ENCODE measurements around the gene IVL. TPM values are rescaled to one million over a fixed set of nuclear protein-coding genes. Genes with fewer than 3 reads are reported as not detected.

Gene IVL
- polyA plus RNA-seq, 1 donor from 2014 or later: not detected

DNA sequence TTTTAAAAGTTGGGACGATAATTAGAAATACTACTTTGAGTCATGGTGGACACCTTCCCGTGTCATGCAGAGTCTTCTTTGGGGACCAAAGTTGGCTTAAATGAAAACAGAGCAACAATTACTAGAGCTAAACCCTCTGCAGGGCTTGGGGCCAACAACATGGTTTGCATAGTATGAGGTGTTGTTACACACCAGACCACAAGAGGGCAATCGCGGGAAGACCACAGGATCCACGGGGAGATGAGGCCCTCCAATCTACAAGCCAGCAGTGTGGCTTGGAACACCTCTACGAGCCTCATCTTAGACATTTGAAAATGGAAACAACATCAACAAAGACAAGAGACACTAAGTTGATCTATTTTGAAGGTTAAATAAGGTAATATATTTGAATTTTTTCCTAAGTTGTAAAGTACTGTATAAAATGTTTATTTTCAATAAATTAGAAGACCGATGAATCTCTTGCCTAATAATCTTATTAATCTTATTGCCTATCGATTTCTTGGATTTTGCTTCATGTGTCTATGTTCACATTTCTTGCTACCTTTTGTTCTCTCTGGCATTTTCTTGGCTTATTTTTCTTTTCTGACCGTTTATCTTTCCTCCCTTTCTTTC, 38.4 kb upstream of the IVL start:
- no peak overlapping the region for H3K4me2 ChIP-seq (ENCODE audit: low read length)
- H3K27ac ChIP-seq (ENCODE audit: low read length): no peak overlapping the region
- no peak overlapping the region for H3K4me3 ChIP-seq (ENCODE audit: low read length)
- TF ChIP-seq RAD21 (conservative IDR thresholded peaks at IDR 0.05): peak; percentile 63
- TF ChIP-seq EZH2 (IDR thresholded peaks at IDR 0.05; ENCODE audit: borderline replicate concordance, insufficient read depth, low read length, poor library complexity, severe bottlenecking): no peak
- TF ChIP-seq, protein P1, sequence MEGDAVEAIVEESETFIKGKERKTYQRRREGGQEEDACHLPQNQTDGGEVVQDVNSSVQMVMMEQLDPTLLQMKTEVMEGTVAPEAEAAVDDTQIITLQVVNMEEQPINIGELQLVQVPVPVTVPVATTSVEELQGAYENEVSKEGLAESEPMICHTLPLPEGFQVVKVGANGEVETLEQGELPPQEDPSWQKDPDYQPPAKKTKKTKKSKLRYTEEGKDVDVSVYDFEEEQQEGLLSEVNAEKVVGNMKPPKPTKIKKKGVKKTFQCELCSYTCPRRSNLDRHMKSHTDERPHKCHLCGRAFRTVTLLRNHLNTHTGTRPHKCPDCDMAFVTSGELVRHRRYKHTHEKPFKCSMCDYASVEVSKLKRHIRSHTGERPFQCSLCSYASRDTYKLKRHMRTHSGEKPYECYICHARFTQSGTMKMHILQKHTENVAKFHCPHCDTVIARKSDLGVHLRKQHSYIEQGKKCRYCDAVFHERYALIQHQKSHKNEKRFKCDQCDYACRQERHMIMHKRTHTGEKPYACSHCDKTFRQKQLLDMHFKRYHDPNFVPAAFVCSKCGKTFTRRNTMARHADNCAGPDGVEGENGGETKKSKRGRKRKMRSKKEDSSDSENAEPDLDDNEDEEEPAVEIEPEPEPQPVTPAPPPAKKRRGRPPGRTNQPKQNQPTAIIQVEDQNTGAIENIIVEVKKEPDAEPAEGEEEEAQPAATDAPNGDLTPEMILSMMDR (IDR thresholded peaks at IDR 0.05; ENCODE audit: poor library complexity, severe bottlenecking): peak; percentile 66
- TF ChIP-seq SMC3 (conservative IDR thresholded peaks at IDR 0.05; ENCODE audit: poor library complexity): peak; percentile 67
- no peaks in the 10 kb centered on the region for H4K20me1 ChIP-seq (ENCODE audit: insufficient read depth)
- H3K9ac ChIP-seq (ENCODE audit: low read length): no peak overlapping the region
- H3F3A ChIP-seq (ENCODE audit: insufficient read depth, low read length, poor library complexity, severe bottlenecking): no peaks in the 10 kb centered on the region
- H3K9me2 ChIP-seq (ENCODE audit: insufficient read depth, low read length): no peaks in the 10 kb centered on the region
- H3K9me3 ChIP-seq (ENCODE audit: low read length): no peaks in the 10 kb centered on the region
- H3K79me2 ChIP-seq (replicated peaks; ENCODE audit: insufficient read depth, low read length): no peaks in the 10 kb centered on the region
- H3K27me3 ChIP-seq (ENCODE audit: insufficient read depth, low read depth, low read length): no peaks in the 10 kb centered on the region
- H2AFZ ChIP-seq (ENCODE audit: low read depth, low read length): no peak overlapping the region
- no peaks in the 10 kb centered on the region for H3K36me3 ChIP-seq (ENCODE audit: insufficient read depth, low read length)

DNA sequence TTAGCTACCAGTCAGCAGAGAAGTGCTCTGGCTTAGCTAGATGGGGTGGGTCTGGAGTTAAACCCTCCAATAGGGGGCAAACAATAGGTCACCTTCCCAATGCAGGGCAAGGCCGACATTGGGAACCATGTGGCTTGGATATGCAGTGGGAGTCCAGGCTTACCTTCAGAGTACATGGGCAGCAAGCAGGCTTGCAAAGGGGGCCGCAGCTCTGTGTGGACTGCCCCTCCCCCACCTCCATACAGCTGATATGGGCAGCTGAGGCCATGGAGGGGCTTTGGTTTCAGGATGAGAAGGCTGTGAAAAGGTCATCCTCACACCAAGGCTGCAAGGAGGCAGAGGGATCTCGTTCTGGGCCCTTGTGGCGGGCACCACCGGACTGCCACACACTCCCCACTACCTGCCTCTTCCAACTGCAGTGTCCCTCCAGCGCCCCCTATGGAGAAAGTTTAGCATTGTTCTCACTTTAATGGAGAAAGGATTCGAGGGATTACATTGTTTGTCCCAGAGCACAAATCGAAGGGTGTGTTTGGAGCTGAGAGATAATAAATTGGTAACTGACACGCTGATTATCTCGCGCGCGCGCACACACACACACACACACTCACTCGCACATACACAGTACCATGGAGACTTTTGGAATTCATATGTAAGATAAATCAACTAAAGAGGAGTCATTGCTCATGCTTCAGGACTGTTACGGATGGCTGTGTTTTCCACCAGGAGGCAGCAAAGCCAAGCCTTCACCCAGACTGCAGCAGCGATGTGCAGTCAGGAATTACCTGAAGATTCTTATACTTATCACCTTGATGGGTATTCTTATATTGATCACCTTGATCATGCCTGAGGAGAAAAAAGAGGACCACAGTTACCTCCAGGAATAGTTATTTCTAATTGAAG, 37.3 kb upstream of the IVL start:
- no peaks in the 10 kb centered on the region for H3K9me2 ChIP-seq (ENCODE audit: insufficient read depth, low read length)
- H3K27ac ChIP-seq (ENCODE audit: low read length): no peak overlapping the region
- no peaks in the 10 kb centered on the region for H3K27me3 ChIP-seq (ENCODE audit: insufficient read depth, low read depth, low read length)
- H3K4me2 ChIP-seq (ENCODE audit: low read length): no peak overlapping the region
- H3K4me3 ChIP-seq (ENCODE audit: low read length): no peak overlapping the region
- H3F3A ChIP-seq (ENCODE audit: insufficient read depth, low read length, poor library complexity, severe bottlenecking): no peaks in the 10 kb centered on the region
- peak; percentile 66 for TF ChIP-seq RAD21 (conservative IDR thresholded peaks at IDR 0.05)
- TF ChIP-seq, protein P2, sequence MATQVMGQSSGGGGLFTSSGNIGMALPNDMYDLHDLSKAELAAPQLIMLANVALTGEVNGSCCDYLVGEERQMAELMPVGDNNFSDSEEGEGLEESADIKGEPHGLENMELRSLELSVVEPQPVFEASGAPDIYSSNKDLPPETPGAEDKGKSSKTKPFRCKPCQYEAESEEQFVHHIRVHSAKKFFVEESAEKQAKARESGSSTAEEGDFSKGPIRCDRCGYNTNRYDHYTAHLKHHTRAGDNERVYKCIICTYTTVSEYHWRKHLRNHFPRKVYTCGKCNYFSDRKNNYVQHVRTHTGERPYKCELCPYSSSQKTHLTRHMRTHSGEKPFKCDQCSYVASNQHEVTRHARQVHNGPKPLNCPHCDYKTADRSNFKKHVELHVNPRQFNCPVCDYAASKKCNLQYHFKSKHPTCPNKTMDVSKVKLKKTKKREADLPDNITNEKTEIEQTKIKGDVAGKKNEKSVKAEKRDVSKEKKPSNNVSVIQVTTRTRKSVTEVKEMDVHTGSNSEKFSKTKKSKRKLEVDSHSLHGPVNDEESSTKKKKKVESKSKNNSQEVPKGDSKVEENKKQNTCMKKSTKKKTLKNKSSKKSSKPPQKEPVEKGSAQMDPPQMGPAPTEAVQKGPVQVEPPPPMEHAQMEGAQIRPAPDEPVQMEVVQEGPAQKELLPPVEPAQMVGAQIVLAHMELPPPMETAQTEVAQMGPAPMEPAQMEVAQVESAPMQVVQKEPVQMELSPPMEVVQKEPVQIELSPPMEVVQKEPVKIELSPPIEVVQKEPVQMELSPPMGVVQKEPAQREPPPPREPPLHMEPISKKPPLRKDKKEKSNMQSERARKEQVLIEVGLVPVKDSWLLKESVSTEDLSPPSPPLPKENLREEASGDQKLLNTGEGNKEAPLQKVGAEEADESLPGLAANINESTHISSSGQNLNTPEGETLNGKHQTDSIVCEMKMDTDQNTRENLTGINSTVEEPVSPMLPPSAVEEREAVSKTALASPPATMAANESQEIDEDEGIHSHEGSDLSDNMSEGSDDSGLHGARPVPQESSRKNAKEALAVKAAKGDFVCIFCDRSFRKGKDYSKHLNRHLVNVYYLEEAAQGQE (IDR thresholded peaks at IDR 0.05; ENCODE audit: borderline replicate concordance): no peak
- peak; percentile 67 for TF ChIP-seq SMC3 (conservative IDR thresholded peaks at IDR 0.05; ENCODE audit: poor library complexity)
- TF ChIP-seq, protein P1 (IDR thresholded peaks at IDR 0.05; ENCODE audit: poor library complexity, severe bottlenecking): peak; percentile 60
- no peak overlapping the region for H2AFZ ChIP-seq (ENCODE audit: low read depth, low read length)
- H3K9ac ChIP-seq (ENCODE audit: low read length): no peak overlapping the region
- H4K20me1 ChIP-seq (ENCODE audit: insufficient read depth): no peaks in the 10 kb centered on the region
- no peaks in the 10 kb centered on the region for H3K79me2 ChIP-seq (replicated peaks; ENCODE audit: insufficient read depth, low read length)
- H3K36me3 ChIP-seq (ENCODE audit: insufficient read depth, low read length): no peaks in the 10 kb centered on the region
- no peaks in the 10 kb centered on the region for H3K9me3 ChIP-seq (ENCODE audit: low read length)

All from neural cell (in vitro differentiated cells).